ENCODE results near the gene INPP5J. TPM values are rescaled to one million over a fixed set of nuclear protein-coding genes. Genes with fewer than 3 reads are reported as not detected.

Gene INPP5J
- total RNA-seq, 1 donor = 0.36 TPM

- Histone ChIP-seq H3K4me3 (ENCODE audit: insufficient read depth, low read length) (no peak overlapping the region), H3K79me2 (ENCODE audit: insufficient read depth, low read length) (peaks cover 31% of the 10 kb centered on the region), H3K4me1 (ENCODE audit: insufficient read depth, low read length) (peaks cover 16% of the 10 kb centered on the region), H2AFZ (ENCODE audit: low read length) (no peak overlapping the region), H3K4me2 (ENCODE audit: insufficient read depth, low read length) (no peak overlapping the region), H3K36me3 (ENCODE audit: insufficient read depth, low read length) (peaks cover 83% of the 10 kb centered on the region), H4K20me1 (ENCODE audit: insufficient read depth, low read length) (peaks cover 22% of the 10 kb centered on the region), H3K27ac (ENCODE audit: low read depth, low read length) (no peak overlapping the region), H3K9me3 (ENCODE audit: low read depth, low read length) (no peaks in the 10 kb centered on the region), H3K27me3 (ENCODE audit: insufficient read depth, low read length) (no peaks in the 10 kb centered on the region)
- DNase-seq (ENCODE audit: insufficient read length, low spot score, missing footprints) = peak; percentile 87
- TF ChIP-seq, protein P1, sequence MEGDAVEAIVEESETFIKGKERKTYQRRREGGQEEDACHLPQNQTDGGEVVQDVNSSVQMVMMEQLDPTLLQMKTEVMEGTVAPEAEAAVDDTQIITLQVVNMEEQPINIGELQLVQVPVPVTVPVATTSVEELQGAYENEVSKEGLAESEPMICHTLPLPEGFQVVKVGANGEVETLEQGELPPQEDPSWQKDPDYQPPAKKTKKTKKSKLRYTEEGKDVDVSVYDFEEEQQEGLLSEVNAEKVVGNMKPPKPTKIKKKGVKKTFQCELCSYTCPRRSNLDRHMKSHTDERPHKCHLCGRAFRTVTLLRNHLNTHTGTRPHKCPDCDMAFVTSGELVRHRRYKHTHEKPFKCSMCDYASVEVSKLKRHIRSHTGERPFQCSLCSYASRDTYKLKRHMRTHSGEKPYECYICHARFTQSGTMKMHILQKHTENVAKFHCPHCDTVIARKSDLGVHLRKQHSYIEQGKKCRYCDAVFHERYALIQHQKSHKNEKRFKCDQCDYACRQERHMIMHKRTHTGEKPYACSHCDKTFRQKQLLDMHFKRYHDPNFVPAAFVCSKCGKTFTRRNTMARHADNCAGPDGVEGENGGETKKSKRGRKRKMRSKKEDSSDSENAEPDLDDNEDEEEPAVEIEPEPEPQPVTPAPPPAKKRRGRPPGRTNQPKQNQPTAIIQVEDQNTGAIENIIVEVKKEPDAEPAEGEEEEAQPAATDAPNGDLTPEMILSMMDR (IDR thresholded peaks at IDR 0.05; ENCODE audit: extremely low read depth, low read depth, low read length) = no peak
Observed at GRCh38 chr22:31098632-31099110, 24.1 kb upstream of the INPP5J start.

- peaks cover 32% of the 10 kb centered on the region for H3K79me2 ChIP-seq (ENCODE audit: insufficient read depth, low read length)
- TF ChIP-seq, protein P1 (IDR thresholded peaks at IDR 0.05; ENCODE audit: extremely low read depth, low read depth, low read length) = no peak
- peak; percentile 86 for DNase-seq (ENCODE audit: insufficient read length, low spot score, missing footprints)
- no peak overlapping the region for H2AFZ ChIP-seq (ENCODE audit: low read length)
- H3K36me3 ChIP-seq (ENCODE audit: insufficient read depth, low read length) = peaks cover 83% of the 10 kb centered on the region
- no peaks in the 10 kb centered on the region for H3K9me3 ChIP-seq (ENCODE audit: low read depth, low read length)
- no peak overlapping the region for H3K27ac ChIP-seq (ENCODE audit: low read depth, low read length)
- peaks cover 16% of the 10 kb centered on the region for H3K4me1 ChIP-seq (ENCODE audit: insufficient read depth, low read length)
- peaks cover 23% of the 10 kb centered on the region for H4K20me1 ChIP-seq (ENCODE audit: insufficient read depth, low read length)
- no peak overlapping the region for H3K4me3 ChIP-seq (ENCODE audit: insufficient read depth, low read length)
- H3K4me2 ChIP-seq (ENCODE audit: insufficient read depth, low read length) = no peak overlapping the region
- no peaks in the 10 kb centered on the region for H3K27me3 ChIP-seq (ENCODE audit: insufficient read depth, low read length)
Observed at GRCh38 chr22:31099386-31099785, 23.4 kb upstream of the INPP5J start.

DNA sequence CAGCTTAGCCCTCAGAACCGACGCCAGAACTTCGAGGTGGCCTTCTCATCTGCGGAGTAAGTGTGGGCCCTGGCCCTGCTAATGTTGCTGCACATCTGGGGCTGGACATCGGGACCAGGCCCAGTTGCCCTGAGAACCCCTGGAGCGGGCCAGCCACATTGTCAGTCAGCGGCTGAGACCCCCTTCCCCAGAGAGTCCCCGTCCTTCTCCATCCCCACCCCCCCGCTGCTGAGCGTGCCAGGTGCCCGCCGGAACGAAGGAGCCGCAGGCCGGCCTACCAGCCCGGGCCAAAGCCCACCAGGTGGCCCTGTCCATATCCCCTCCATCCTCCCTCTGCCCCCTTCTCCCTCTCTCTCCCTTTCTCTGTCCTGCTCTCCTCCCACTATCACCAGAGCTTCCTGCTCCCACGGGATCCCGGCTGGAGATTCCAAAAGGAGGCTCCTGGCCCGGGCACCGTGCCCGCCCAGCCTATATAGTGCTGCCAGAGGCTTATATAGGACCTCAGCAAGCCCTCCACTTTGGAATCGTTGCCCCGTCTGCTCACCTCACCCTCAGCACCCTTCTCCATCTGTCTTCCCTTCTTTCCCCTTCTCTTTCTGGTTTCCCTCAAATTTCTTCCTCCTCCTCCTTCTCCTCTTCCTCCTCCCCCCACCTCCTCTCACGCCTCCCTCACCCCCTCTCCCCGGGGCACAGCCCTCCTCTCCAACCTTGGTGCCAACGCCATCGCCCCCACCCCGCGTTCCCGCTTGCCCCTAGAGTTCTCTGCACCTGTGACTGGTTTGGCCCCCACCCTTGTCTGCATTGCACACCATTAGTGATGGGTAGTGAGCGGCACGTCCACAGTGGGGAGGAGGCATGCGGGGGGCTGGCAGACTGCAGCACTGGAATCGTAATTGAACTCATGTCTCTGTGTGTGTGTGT is 22.7 kb upstream of the INPP5J start:
- H3K79me2 ChIP-seq (ENCODE audit: insufficient read depth, low read length) = peaks cover 34% of the 10 kb centered on the region
- peaks cover 16% of the 10 kb centered on the region for H3K4me1 ChIP-seq (ENCODE audit: insufficient read depth, low read length)
- TF ChIP-seq, protein P1 (IDR thresholded peaks at IDR 0.05; ENCODE audit: extremely low read depth, low read depth, low read length) = no peak
- H3K4me3 ChIP-seq (ENCODE audit: insufficient read depth, low read length) = no peak overlapping the region
- no peaks in the 10 kb centered on the region for H3K27me3 ChIP-seq (ENCODE audit: insufficient read depth, low read length)
- no peaks in the 10 kb centered on the region for H3K9me3 ChIP-seq (ENCODE audit: low read depth, low read length)
- no peak overlapping the region for H3K27ac ChIP-seq (ENCODE audit: low read depth, low read length)
- peaks cover 28% of the 10 kb centered on the region for H4K20me1 ChIP-seq (ENCODE audit: insufficient read depth, low read length)
- no peak overlapping the region for H3K4me2 ChIP-seq (ENCODE audit: insufficient read depth, low read length)
- no peak overlapping the region for H2AFZ ChIP-seq (ENCODE audit: low read length)
- peaks cover 82% of the 10 kb centered on the region for H3K36me3 ChIP-seq (ENCODE audit: insufficient read depth, low read length)
- peak; percentile 76 for DNase-seq (ENCODE audit: insufficient read length, low spot score, missing footprints)

All from osteoblast (primary cell).